ENCODE data around the gene SLC1A1. TPM values are rescaled to one million over a fixed set of nuclear protein-coding genes. Genes with fewer than 3 reads are reported as not detected.

SLC1A1 gene
- total RNA-seq, 1 donor from 2014 or later, result not detected

DNA sequence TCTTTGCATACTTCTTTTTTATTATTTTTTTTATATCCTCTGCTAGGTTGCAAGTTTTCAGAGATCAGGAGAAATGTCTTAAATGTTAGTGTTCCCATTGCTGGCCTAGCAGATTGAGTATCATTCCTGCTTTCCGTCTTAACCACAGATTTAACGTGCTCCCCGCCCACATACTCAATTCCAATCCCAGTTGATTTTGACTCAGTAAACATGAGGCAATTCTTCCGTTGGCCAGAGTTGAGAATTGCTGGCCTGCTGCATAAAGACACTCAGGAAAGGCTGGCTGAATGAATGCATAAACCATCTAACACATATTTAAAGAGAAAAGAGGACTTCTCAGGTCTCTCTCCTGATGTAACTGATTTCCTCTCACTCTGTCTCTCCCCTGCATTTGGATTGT, 125.0 kb downstream of the SLC1A1 start:
- intact Hi-C loops (cut with micrococcal nuclease), result no loop called here

DNA sequence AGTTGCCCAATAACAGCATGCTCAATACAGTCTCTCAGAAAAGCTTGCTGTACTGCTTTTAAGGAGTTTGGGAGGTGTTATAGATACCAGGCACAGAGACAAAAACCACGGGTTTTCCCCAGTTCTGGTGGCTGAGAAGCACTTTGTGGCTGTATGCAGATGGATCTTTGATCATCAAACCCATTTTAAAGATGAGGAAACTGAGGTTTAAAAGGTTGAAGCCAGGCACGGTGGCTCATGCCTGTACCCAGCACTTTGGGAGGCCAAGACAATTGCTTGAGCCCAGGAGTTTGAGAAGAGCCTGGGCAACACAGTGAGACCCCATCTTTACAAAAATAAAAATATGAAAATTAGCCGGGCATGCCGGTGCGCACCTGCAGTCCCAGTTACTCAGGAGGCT, 125.5 kb downstream of the SLC1A1 start:
- intact Hi-C loops (cut with micrococcal nuclease), result no loop called here

DNA sequence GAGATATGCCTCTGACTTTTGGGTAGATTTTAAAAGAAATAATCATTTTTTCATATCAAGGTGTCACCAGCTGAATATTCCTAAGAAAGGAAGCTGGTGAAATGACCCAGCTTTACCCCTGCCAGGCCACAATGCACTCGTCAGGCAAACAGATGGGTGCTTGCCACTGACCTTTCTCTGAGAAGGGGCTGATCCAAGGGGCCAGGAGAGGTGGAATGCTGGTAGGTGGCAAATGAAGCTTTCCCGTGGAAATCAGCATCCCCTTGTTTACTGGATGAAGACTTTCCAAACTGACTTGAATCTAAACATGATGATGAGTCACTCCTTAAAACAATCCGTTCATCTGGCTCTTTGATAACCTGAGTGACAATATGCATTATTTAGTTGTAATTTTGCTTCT, 127.5 kb downstream of the SLC1A1 start:
- intact Hi-C loops (cut with micrococcal nuclease), result no loop called here

DNA sequence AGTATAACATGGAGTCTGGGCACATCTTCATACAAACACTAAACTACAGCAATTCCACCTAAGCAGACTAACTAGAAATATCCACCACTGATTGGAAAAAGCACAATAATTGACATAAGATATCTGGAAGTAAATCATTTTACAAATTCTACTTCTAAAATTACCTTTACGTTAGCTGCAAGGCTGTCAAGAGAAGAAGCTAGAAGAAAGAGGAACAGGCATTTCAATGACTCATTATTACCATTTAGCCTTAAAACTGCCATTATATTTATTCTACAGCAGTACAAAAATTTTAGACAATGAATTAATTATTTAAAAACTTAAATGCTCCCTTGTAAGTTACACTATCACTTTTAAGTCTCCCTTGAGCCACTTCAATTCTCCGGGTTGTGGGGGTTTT, 128.4 kb downstream of the SLC1A1 start:
- intact Hi-C loops (cut with micrococcal nuclease), result no loop called here

DNA sequence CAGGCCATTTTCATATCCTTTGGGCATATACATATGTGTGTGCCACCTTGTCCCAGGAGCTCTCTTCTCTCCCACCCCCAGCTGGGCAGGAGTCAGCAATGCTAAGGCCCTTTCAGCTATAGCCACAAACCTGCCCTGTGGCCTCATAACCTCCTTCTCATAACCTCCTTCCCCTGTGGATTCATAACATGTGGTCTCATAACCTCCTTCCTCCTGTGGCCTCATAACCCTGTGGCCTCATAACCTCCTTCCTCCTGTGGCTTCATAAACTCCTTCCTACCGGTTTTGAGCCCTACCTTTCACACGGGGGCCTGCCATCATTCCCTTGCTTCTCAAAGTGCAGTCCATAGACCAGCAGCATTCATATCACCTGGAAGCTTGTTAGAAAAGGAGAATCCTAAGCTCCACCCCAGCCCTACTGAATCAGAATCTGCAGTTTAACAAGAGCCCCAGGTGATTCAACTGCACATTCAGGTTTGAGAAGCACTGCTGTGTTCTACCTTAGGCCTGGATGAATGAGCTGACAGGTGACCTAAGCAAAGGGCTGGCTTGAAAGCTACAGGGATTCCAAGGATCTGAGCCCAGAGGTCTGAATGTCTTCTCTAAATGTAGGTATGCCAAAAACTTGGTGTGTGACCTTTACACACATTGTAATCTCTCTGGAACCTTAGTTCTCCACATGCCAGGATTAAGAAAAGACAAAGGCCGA, 129.9 kb downstream of the SLC1A1 start:
- intact Hi-C loops (cut with micrococcal nuclease), result no loop called here

DNA sequence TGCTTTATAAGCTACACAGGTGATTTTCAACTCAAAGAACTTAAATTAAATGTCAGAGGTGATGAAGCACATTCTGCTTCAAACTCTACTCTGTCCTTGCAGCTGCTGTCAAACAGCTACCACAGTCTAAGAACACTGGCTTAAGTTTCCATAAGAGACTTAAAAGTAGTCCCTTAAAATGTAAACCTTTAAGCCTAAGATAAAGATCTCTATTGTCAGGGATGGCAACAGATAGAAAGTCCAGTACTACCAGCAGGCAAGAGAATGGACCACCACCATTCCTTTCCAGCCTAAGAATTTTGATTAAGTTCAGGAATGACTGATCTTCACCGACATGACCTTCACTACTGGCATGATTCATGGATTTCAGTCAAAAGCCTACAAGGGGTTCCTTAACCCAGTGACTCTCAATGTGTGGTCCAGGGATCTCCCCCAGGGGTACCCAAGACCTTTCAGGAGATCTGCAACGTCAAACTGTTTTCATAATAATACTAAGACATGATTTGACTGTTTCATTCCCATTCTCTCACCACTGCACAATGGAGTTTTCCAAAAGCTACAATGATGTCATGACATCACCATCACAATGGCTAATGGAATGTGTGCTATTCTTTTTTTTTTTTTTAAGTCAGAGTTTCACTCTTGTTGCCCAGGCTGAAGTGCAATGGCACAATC, 130.8 kb downstream of the SLC1A1 start:
- intact Hi-C loops (cut with micrococcal nuclease), result no loop called here

DNA sequence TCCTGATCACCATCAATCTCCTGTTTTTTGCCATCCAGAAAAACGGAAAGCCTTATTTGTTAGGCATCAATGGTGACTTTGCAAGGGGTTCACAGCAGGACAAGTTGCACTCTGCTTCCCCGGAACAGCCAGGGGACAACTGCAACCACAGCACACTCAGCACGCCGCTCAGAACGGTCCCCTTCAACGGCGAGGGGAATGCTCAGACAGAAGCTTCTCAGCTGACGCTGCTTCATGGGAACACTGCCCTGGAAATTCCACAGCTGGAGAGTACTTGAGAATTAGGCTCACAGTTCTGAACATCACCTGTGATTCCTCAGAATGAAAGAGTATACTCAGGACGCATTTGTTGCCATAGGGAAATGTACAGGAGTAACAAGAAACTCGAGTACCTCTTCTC, 131.7 kb downstream of the SLC1A1 start:
- intact Hi-C loops (cut with micrococcal nuclease), result no loop called here

DNA sequence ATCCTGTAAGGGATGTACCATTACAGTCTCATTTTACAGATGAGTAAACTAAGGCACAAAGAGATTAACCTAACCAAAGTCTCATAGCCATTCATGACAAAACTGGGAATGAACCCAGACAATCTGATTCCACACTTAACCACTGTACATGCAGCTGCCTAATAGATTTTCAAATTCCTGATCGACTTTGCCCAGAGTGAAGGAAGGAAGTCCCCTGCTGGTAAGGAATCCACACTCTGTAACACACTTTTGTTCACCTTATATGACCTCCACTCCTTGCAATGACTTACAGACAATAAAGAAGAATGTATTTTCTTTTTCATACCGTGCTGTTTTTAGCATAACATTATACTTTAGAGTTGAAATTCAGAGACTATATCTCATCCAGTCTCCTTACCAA, 140.6 kb downstream of the SLC1A1 start:
- intact Hi-C loops (cut with micrococcal nuclease), result loop anchor here (10.0 kb wide), 1 partner anchor 56 kb away; no protein-coding TSS in a partner anchor

Other genes with a start within 250 kb of the SLC1A1 start
- gene GLIS3, start 190.4 kb upstream of the SLC1A1 start, total RNA-seq, result 2.3 TPM in 2 replicates
- gene PLPP6, start 171.8 kb downstream of the SLC1A1 start, total RNA-seq, result 7.1 and 8.0 TPM in 2 replicates
- gene SPATA6L, start 176.0 kb downstream of the SLC1A1 start, total RNA-seq, result 0.14 and 0.27 TPM in 2 replicates
- gene CDC37L1, start 189.1 kb downstream of the SLC1A1 start, total RNA-seq, result 10.3 and 10.8 TPM in 2 replicates